Measurements from ENCODE around the gene TEX13D. TPM values are rescaled to one million over a fixed set of nuclear protein-coding genes. Genes with fewer than 3 reads are reported as not detected.

The TEX13D gene
- total RNA-seq, 4 donors from 2014 or later, result not detected

- Histone ChIP-seq H3K36me3 (no peaks in the 10 kb centered on the region), H3K9me3 (no peaks in the 10 kb centered on the region), H3K27ac (no peak overlapping the region), H3K4me1 (no peaks in the 10 kb centered on the region), H3K4me3 (replicated peaks in 1 of 3) (no peak overlapping the region), H3K27me3 (no peaks in the 10 kb centered on the region)
- no peak for TF ChIP-seq CTCF (IDR thresholded peaks at IDR 0.05)
- TF ChIP-seq POLR2A (IDR thresholded peaks at IDR 0.05), result no peak
- no peak for DNase-seq
- intact Hi-C loops (cut with DNase I), result no loop called here
- 50 to 60% methylated on average over 1 of the region's 1 CpG for WGBS, 2 donors
These were observed 5.5 kb downstream of the TEX13D start for GRCh38 chrX:124337916-124338315.

GRCh38 chrX:124338733-124339514 lies 6.5 kb downstream of the TEX13D start:
- H3K4me3 ChIP-seq (replicated peaks in 1 of 3), result no peak overlapping the region
- no peaks in the 10 kb centered on the region for H3K4me1 ChIP-seq
- DNase-seq, result no peak
- WGBS, 2 donors, result 96 to 97% methylated on average over 6 of the region's 6 CpGs
- intact Hi-C loops (cut with DNase I), result no loop called here
- no peaks in the 10 kb centered on the region for H3K9me3 ChIP-seq
- H3K27me3 ChIP-seq, result no peaks in the 10 kb centered on the region
- no peak overlapping the region for H3K27ac ChIP-seq
- TF ChIP-seq CTCF (IDR thresholded peaks at IDR 0.05) (no peak), POLR2A (IDR thresholded peaks at IDR 0.05) (no peak)
- H3K36me3 ChIP-seq, result no peaks in the 10 kb centered on the region

- no peak for TF ChIP-seq CTCF (IDR thresholded peaks at IDR 0.05)
- no peak for TF ChIP-seq POLR2A (IDR thresholded peaks at IDR 0.05)
- H3K4me1 ChIP-seq, result no peaks in the 10 kb centered on the region
- H3K9me3 ChIP-seq, result no peaks in the 10 kb centered on the region
- H3K36me3 ChIP-seq, result no peaks in the 10 kb centered on the region
- H3K27me3 ChIP-seq, result no peaks in the 10 kb centered on the region
- no peak overlapping the region for H3K27ac ChIP-seq
- H3K4me3 ChIP-seq (replicated peaks in 1 of 3), result no peak overlapping the region
- intact Hi-C loops (cut with DNase I), result no loop called here
- WGBS, 2 donors, result 64 to 81% methylated on average over 7 of the region's 7 CpGs
- no peak for DNase-seq
These were observed 9.1 kb downstream of the TEX13D start for GRCh38 chrX:124341396-124342132.

- no peak for DNase-seq
- no peaks in the 10 kb centered on the region for H3K36me3 ChIP-seq
- 89 to 95% methylated on average over 7 of the region's 7 CpGs for WGBS, 2 donors
- no peaks in the 10 kb centered on the region for H3K9me3 ChIP-seq
- no peaks in the 10 kb centered on the region for H3K4me1 ChIP-seq
- no peaks in the 10 kb centered on the region for H3K27me3 ChIP-seq
- intact Hi-C loops (cut with DNase I), result no loop called here
- TF ChIP-seq CTCF (IDR thresholded peaks at IDR 0.05) (no peak), POLR2A (IDR thresholded peaks at IDR 0.05) (no peak)
- H3K27ac ChIP-seq, result no peak overlapping the region
- no peak overlapping the region for H3K4me3 ChIP-seq (replicated peaks in 1 of 3)
These were observed 9.9 kb downstream of the TEX13D start for GRCh38 chrX:124342174-124342867.

All from thyroid gland (tissue), 4 donors.